Right lobe of liver (tissue), 4 donors: ENCODE measurements around the gene MICA.

Experiments
- CTCF ChIP-seq, 4 donors: fragments of 200-600 bp in 3 of 4; fragments of 450-650 bp in 1 of 4; IDR thresholded peaks; one replicate each; pipeline versions ENCODE4 v1.5.1 to v1.8.0; 2016 to 2022; ENCODE audit warnings: antibody characterized with exemption in 4 of 4, mild to moderate bottlenecking in 2 of 4
- POLR2A ChIP-seq: fragments of 450-650 bp; IDR thresholded peaks from one replicate; pipeline ENCODE4 v1.6.1; 2017; ENCODE audit warnings: antibody characterized with exemption, mild to moderate bottlenecking
- donor health status: DM: no; HTN: no; CAD: no.
- donor health status: DM: no; HTN: no; CAD: no.
- donor health status: DM: no; HTN: yes; CAD: no.

GRCh38 chr6:31363811-31364210 is 39.6 kb upstream of the MICA start:
- TF ChIP-seq POLR2A (no peak), CTCF (IDR thresholded peaks at IDR 0.05) (no peak)
